Measurements from ENCODE around the gene CCDC9B.

- TF ChIP-seq CTCF (IDR thresholded peaks at IDR 0.05) = no peak
- TF ChIP-seq ZFX (IDR thresholded peaks at IDR 0.05; ENCODE audit: borderline replicate concordance) = no peak
Measured at GRCh38 chr15:40295297-40295696, 45.4 kb downstream of the CCDC9B start.

Measured in 22Rv1 (cell line).